GOT3 (cell line): ENCODE results near the gene BACE2.
"Not testable (repeated sequence)": the region's sequence is repeated elsewhere in the genome, so short reads cannot be mapped to it uniquely, and the experiment has no call there.

ENCODE experiments used
- DNase-seq: peaks from one replicate; lab custom pipeline; 2025; ENCODE audit warnings: mixed read lengths; lab: John Stamatoyannopoulos, UW

Gene BACE2

DNA sequence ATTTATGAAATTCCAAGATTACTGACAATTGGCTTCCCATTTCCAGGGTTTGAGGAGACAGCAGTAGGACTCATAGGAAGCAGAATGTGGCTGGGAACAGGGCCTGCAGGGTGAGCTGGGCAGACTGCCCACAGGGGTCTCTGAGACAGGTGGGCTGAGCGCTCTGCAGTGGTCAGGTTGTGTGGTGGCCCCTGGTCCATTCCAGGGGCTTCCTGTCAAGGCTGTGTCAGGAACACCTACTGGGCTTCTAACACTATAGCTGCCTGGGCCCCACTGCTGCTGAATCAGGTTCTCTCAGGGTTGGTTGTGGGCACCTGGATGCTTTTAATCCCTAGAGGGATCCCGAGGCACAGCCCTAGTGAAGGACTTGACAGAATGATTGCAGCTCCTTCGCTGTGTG lies 72.1 kb downstream of the BACE2 start:
- DNase-seq: no peak

- no peak for DNase-seq
Measured at GRCh38 chr21:41241341-41241740, 73.4 kb downstream of the BACE2 start.

DNA sequence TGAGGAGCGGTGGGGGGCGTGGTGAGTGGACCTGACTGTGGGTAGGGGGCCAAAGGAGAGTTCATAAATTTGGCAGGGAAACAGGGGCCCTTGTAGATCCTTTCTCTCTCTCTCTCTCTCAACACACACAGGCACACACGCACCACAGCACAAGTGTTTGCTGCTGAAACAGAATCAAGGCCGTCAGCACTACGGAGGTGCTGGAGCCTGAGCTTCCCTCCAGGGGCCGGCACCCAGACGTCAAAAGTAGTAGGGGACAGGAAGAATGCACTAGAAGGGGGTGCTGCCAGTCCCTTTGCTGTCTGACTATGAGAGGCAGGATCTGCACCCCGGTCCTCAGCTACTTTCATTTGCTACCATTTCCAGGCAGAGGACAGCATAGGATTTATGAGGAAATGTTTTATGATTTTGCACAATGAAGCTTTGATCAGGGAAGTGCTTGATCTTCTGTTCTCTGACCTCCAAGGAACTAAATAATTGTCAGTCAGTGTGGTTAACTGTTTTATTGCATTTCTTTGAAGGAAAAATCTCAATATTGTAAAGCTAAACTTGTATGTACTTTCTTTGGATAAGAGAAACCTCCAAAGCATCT lies 74.4 kb downstream of the BACE2 start:
- DNase-seq: no peak

DNA sequence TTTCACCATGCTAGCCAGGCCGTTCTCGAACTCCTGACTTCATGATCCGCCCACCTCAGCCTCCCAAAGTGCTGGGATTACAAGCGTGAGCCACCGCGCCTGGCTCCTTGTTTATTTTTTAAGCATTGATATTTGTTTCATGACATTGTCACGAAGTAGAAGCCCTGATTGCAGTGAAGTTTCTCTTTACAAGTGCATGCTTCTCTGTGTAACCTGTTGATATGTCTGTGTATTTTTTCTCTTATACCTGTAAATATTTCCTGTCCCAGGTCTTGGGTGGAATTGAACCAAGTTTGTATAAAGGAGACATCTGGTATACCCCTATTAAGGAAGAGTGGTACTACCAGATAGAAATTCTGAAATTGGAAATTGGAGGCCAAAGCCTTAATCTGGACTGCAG lies 75.1 kb downstream of the BACE2 start:
- DNase-seq: no peak

GRCh38 chr21:41244266-41244880 lies 76.4 kb downstream of the BACE2 start:
- not testable (repeated sequence) for DNase-seq

- DNase-seq: no peak
Measured at GRCh38 chr21:41245509-41246135, 77.7 kb downstream of the BACE2 start.

- no peak for DNase-seq
Measured at GRCh38 chr21:41246808-41247207, 78.8 kb downstream of the BACE2 start.

DNA sequence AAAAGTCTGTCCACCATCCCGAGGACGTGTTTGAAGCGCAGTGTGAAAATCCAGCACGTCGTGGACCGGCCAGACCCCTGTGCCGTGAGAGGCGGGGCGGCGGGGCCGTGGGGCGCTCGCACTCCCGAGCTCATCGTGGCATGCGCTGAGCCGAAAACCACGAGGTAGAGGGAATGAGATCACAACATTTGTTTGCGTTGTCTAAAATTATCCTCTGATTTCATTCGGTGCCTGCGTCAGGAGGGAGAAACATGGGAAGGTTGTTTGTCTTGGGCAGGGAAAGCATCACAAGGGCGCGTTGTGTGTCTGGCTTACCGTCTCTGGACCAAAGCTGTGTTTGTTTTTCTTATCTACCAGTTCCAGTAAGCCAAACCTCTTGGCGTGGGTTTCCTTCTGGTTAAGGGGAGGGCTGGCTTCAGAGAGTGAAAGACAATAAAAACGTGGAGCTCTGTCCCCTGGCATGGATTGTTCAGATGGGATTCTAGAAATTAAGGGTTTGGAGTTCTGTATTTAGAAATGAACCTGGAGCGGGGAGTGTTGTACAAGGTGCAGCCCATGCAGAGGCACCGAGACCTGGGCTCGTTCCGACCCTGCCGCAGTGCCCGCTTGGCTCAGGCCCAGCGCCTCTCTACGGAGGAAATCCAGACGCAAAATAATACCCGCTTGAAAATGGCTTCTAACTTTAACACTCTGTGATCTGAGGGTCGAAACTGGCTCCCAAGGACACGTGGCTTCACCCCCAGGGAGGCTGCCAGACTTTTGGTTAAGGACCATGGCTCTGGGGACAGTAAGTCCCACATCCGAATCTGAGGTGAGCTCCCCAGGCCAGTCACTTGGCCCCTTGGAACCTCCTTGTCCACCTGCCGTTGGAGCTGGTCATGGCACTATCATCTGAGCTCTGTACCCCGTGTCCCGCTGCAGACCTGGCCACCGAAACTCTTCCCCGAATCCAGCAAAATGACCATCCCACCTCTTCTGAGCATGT lies 79.9 kb downstream of the BACE2 start:
- DNase-seq: no peak

GRCh38 chr21:41249476-41249875 lies 81.5 kb downstream of the BACE2 start:
- no peak for DNase-seq

DNA sequence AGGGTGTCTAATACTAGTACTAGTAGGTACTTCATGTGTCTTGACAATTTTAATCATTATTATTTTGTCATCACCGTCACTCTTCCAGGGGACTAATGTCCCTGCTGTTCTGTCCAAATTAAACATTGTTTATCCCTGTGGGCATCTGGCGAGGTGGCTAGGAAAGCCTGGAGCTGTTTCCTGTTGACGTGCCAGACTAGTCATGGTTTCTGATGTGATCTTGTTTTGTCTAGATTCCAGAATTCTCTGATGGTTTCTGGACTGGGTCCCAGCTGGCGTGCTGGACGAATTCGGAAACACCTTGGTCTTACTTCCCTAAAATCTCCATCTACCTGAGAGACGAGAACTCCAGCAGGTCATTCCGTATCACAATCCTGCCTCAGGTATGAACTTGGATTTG lies 82.6 kb downstream of the BACE2 start:
- no peak for DNase-seq

DNA sequence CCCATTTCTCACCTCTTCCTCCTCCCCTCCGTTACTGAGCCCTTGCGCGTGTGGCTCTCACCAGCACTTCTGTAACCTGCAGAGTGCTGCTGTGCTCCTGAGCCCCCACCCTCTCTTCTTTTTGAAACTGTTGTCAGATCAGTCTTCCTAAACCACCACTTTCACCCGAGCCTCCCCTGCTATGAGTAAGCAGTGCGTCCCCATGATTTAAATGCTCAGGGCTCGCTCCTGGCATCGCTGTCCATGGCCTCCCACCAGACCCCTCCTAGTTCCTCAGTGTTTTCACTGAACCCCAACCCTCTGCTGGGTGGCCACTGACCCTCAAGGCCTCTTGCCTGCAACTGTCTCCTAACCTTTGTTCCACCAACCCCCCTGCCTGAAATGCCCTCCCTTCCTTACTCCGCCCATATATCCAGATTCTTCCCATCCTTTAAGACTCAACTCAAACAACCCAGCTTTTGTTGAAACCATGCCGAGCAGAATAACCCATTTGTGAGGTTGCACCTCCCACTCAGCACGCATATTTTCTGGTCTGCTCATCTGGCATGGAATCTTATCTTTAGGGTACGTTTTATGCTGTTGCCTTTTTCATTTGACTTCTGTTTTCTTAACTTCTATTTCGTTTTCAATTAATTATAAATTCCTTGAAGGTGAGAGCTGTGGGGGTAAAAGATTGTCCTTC lies 84.1 kb downstream of the BACE2 start:
- DNase-seq: no peak

DNA sequence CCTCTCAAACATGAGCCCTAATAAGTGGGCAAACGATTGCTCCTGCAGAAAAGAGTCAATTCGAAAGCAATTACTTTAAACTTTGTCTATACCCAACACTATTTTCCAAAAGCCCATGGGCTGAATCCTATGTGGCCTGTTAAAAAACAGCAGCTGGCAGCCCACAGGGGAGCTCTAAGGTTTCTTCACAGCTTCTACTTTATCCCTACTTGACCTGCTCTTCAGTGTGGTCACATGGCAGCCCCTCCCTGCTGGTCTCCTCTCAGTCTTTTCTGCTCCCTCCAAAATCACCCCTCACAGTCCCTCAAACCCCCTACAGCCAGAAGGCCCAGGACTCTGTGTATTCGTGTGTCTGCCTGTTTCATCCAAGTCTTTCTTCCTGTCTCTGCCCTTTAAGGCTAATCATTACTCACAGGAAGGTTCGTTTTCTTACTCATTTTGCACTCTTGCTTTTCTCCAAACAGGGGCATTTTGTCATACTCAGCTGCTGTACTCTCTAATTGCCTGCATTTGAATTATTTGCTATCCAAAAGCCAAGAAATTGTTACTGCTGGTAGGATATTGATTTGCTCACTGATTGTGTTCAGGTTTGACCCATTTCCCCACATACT lies 86.2 kb downstream of the BACE2 start:
- no peak for DNase-seq

GRCh38 chr21:41255190-41255589 lies 87.2 kb downstream of the BACE2 start:
- DNase-seq: no peak

DNA sequence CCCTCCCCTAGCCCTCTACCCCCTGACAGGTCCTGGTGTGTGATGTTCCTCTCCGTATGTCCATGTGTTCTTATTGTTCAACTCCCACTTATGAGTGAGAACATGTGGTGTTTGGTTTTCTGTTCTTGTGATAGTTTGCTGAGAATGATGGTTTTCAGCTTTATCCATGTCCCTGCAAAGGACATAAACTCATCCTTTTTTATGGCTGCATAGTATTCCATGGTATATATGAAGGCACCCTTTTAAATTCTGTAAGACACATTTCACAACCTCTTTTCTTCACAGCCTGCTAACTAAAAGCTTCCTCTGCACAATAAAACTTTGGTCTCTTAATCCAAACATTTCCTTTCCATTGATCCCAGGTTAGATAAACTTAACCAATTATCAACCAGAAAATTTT lies 88.3 kb downstream of the BACE2 start:
- DNase-seq: not testable (repeated sequence)

- DNase-seq: no peak
Measured at GRCh38 chr21:41256771-41257702, 89.1 kb downstream of the BACE2 start.

GRCh38 chr21:41258617-41259016 lies 90.7 kb downstream of the BACE2 start:
- no peak for DNase-seq

DNA sequence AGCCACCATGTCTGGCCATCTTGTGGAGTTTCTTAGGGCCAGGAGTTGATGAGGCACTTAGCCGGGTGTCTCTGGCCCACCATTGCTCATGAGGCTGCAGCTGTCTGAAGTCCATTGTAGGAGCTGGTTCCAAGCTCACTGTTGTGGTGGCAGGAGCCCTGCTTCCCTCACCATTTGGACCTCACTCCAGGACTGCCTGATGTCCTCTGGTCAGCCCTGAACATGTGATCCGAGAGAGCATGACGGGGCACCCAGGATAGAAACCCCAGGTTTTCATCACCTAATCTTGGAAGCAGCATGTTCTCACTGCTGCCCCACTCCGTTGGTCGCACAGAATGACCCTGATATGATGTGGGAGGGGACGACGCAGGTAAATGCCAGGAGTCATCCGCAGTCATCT lies 92.5 kb downstream of the BACE2 start:
- DNase-seq: no peak

- no peak for DNase-seq
Measured at GRCh38 chr21:41267346-41267745, 99.4 kb downstream of the BACE2 start.

- no peak for DNase-seq
Measured at GRCh38 chr21:41269535-41269934, 101.6 kb downstream of the BACE2 start.

DNA sequence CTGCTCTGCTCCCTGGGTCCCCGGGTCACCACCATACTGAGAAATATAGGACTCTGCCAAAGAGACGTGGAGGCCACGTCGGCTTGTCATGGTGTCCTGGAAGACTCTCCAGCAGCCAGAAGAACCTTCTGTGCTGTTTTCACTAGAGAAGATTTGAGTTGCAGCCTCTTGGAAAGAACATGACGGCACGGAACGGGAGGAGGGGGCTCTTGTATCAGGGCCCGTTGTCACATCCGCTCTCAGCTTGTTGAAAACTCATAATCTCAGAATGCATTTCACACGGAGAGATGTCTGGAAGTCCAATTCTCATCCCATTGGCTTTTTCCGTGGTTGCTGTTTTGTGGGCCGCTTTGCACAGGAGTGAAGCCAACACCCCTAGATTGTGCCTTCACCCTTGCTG lies 109.2 kb downstream of the BACE2 start:
- DNase-seq: no peak
